NCI-H2107 treated with DMSO at 0.1 percent for 48 hours (cell line): Measurements from ENCODE around the gene MAGEB1.

Experiments used
- DNase-seq: peaks from one replicate; lab custom pipeline; 2025; ENCODE audit not compliant: unreplicated experiment; lab: John Stamatoyannopoulos, UW

Gene MAGEB1, protein sequence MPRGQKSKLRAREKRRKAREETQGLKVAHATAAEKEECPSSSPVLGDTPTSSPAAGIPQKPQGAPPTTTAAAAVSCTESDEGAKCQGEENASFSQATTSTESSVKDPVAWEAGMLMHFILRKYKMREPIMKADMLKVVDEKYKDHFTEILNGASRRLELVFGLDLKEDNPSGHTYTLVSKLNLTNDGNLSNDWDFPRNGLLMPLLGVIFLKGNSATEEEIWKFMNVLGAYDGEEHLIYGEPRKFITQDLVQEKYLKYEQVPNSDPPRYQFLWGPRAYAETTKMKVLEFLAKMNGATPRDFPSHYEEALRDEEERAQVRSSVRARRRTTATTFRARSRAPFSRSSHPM

DNA sequence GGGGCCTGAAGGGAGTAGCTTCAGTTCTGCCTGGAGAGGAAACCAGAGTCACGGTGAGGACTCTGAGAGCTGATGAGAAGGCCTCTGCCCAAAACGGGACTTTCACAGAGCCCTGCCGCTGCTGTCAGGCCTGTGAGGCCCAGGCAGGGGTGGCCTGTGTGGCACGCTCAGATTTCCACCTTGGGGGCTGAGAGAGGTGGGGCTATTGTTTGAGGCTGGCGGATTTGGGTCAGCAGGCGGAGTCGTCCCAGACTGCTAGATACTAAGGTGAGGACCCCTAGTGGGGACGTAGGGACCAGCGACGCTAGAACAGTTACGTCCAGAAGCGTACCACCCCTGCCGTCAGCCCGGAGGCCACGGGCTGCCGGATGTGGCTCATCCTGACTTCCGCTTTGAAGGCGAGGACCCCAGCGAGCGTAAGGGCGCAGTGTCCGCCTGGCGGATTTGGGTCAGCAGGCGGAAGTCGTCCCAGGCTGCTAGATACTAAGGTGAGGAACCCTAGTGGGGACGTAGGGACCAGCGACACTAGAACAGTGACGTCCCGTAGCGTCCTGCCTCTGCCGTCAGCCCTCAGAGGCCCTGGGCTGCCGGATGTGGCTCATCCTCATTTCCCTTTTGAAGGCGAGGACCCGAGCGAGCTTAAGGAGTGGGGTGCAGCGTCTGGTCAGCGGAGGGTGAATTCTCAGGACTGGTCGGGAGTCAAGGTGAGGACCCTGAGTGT lies at the start of gene MAGEB1:
Gene MAGEB1 (plus strand): TSS at position 378 of the 721 bp plus-strand sequence. CDS start 3,348 bp downstream, outside the sequence.
- DNase-seq = no peak

DNA sequence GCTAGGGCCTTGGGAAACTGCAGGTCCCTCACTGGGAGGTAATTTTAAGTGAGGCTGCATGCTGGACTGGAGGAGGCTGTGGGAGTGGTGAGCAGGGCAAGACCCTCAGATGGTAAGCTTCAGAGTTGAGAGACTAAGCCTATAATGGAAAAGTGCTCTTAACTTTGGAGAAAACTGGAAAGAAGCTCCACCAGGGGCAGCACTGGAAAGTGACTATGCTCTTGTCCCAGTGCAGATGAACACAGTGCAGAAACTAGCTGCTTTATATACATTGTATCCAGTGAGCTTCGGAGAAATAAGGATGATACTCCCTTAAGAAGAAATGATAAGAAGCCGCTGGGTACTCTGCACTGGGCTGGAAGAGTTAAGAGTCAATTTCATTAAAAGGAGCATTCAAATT lies 34.8 kb upstream of the MAGEB1 start:
- DNase-seq = no peak

- DNase-seq = no peak
Measured at GRCh38 chrX:30215357-30215843, 31.5 kb upstream of the MAGEB1 start, which contains the start of gene MAGEB2. Gene MAGEB2, plus strand, starts transcription at chrX:30215563. Its CDS starts 3,018 bp downstream, at chrX:30218581.

GRCh38 chrX:30217465-30217864 lies 29.5 kb upstream of the MAGEB1 start:
- DNase-seq = no peak

- no peak for DNase-seq
Measured at GRCh38 chrX:30219372-30219771, 27.6 kb upstream of the MAGEB1 start.

GRCh38 chrX:30220661-30221060 lies 26.3 kb upstream of the MAGEB1 start:
- no peak for DNase-seq

DNA sequence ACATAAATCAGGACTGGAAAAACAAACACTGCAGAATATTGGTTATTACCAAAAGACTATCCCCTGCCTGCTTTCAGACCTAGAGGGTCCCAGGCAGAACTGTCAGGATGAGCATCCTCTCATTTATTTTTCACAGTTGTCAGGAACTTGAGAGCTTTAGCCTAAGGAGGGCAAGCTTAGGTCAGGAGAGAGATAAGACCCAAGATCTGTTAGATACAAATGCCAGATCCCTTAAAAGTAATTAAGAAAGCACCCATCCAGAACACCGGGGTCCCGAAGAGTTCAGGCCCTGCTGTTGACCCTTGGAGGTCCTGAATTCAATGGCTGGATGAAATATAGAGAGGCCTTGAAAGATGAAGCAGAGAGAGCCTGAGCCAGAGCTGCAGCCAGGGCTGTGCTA lies 22.4 kb upstream of the MAGEB1 start:
- DNase-seq = no peak

GRCh38 chrX:30228526-30228925 lies 18.4 kb upstream of the MAGEB1 start:
- DNase-seq = no peak

DNA sequence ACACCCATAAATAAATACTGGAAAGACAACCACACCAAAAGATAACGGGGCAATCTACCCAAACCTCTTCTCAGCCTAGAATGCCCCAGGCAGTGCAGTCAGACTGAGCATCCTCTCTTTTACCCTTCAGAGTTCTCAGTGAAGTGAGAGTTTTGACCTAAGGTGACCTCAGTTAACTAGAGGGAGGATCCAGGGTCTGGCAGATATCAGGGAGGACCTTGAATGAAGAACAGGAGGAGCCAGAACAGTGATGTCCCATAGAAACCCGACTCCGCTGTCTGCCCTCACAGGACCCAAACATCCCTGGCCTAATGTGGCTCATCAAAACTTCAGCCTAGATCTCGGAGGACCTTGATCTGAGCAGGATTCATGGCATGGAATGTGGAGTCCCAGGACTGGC lies 16.6 kb upstream of the MAGEB1 start, which contains the start of gene MAGEB3:
Gene MAGEB3 (plus strand): TSS at position 263 of the 400 bp plus-strand sequence. CDS start 5,268 bp downstream, outside the sequence.
- no peak for DNase-seq

DNA sequence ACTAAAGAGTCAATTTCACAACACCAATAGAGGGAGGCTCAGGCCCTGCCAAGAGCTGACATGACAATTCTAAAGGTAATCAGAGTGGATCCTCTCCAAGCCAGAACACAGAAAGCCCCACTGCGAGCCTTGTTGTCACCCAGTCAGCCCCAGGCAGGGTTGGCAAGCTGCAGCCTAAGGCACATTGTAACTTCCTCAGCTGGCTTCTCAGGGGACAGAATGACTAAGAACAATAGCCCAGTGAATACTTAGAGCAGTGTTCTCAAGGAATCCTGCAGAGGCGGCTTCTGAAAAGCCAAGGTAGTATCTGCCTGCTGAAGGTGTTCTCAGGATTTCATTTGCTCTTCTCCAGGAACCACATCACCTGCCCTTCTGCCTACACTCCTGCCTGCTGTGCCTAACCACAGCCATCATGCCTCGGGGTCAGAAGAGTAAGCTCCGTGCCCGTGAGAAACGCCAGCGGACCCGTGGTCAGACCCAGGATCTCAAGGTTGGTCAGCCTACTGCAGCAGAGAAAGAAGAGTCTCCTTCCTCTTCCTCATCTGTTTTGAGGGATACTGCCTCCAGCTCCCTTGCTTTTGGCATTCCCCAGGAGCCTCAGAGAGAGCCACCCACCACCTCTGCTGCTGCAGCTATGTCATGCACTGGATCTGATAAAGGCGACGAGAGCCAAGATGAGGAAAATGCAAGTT lies 5.1 kb upstream of the MAGEB1 start, which contains the start of gene MAGEB4:
Gene MAGEB4 (plus strand): TSS at position 277 of the 692 bp plus-strand sequence. CDS start 136 bp downstream, at position 413.
- no peak for DNase-seq

GRCh38 chrX:30248854-30249253 lies 1.9 kb downstream of the MAGEB1 start:
- no peak for DNase-seq

DNA sequence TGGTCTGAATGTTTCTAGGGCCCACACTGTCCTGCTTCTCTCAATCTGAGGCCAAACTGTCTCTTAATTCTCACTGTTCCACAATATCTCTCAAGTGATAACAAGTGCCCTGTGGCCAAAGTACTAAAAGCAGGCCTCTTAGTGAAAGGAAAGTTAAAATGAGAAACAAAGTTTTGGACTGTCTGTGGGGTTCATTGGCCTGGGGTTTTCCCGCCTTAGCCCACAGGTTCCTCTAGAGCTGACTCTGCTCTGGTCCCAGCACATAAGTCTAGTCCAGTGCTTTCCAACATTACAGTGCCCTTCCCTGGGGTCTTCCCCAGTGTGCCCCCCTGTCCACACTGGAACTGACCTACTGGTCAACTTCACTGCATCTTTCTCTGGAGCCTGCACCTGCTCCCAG lies 6.3 kb downstream of the MAGEB1 start:
- no peak for DNase-seq

GRCh38 chrX:30259927-30260326 lies 13.0 kb downstream of the MAGEB1 start:
- DNase-seq = no peak

DNA sequence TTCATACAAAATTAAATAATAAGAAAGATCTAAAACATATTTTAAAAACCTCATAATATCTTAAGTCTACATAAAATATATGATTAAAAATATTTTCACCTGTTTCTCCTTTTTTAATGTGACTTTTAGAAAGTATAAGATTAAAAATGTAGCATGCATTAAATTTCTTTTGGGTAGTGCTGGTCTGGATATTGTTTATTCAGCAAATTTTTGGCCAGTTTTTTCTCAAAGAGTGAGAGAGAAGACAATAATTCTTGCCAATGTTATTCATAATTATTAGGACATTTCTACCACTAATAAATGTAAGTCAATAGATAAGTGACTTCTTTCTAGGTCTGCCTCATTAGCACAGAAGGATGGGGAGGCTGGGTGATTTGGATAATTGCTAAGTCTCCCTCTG lies 14.1 kb downstream of the MAGEB1 start:
- DNase-seq = no peak

- no peak for DNase-seq
Measured at GRCh38 chrX:30262763-30263162, 15.8 kb downstream of the MAGEB1 start.

DNA sequence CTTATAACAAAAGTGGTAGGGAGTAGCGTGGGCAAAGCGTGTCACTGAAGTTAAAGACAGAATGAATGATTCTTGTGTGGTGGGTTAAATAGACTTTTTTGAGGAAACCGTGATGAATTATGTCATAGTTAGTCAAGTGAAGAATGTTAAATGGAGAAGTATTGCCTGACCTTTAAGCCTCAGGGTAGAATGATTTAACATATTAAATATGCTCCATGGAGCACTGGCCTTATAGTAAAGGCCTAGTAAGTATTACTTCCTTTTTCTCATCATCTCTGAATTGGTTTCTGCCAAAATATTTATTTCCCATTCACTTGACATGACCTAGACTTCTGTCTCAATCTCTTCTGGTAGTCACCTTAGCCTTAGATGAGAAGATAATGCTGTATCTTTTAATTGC lies 23.7 kb downstream of the MAGEB1 start:
- DNase-seq = no peak

DNA sequence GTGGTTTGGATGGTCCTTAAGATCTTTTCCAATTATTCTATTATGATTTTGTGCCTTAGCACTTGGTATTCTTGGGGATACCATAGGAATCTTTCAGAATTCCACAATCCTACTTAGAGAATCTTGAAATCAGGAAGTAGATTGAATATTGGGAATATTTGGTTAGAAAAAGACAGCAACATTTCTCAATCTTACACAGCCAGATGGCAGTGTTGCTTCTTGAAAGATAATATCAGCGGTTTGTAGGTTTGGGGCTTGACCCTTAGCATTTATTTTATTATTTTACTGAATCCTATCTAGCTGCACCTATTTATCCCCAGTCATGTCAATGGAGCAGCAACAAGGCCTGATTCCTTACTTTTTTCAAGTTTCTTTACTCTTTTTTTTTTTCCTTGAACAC lies 28.6 kb downstream of the MAGEB1 start:
- no peak for DNase-seq

DNA sequence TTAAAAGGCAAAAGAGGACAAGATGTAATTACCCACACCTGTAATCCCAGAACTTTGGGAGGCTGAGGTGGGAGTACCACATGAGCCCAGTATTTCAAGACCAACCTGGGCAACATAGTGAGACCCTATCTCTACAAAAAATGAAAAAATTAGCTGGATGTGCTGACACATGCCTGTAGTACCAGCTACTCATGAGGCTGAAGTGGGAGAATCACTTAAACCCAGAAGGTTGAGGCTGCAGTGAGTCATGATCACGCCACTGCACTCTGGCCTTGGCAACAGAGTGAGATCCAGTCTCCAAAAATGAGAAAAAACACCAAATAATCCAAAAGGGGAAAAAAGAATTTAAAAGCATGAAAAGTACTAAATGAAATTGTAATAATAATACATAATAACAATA lies 31.4 kb downstream of the MAGEB1 start:
- no peak for DNase-seq

- DNase-seq = no peak
Measured at GRCh38 chrX:30280428-30280827, 33.5 kb downstream of the MAGEB1 start.

- DNase-seq = no peak
Measured at GRCh38 chrX:30282527-30282926, 35.6 kb downstream of the MAGEB1 start.

DNA sequence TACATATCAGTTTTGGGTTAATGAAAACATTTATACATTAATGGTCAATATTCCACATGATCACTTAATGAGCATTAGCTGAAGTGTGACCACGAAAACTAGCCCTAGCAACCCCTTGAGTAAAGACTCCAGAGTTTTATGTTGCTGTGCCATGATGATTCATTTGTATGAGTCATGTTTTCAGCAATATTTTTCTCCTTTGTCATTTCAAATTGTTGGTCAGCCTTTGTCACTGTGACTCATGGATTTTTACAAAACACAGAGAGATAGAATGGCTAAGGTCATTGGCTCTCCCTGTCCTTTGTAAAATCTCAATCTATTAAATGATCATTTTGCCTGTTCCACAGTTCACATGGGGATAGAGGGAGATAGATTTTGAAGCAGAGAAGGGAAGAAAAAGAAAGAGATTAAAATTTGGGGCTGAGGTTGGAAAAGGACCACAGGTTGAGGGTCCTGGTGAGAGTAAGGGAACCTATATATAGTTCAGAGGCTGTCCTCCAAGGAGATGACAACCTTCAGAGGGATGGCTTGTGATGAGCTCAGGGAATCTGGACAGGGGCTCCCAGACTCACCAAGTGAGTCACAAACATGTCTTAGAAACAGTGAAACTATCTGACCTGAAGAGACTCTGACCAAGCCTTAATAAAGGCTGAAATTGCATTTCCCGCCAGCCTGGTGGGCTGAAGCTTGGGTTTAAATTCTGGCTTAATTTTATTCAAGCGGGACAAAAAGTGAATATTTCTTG lies 36.7 kb downstream of the MAGEB1 start:
- DNase-seq = no peak
